Common myeloid progenitor, CD34-positive (primary cell): ENCODE measurements around the gene HYAL2.

Experiments used
- CTCF ChIA-PET: fragments of 350-600 bp; sonication (Branson Sonifier 250); formaldehyde crosslinking; loops from one replicate; lab custom pipeline; 2021; ENCODE audit warnings: antibody characterized with exemption; lab: Charles Lee
- POLR2A ChIA-PET: fragments of 350-600 bp; sonication (Branson Sonifier 250); formaldehyde crosslinking; loops from one replicate; lab custom pipeline; 2021; ENCODE audit warnings: antibody characterized with exemption; lab: Charles Lee
- DNase-seq, 3 donors: peaks; one replicate each; pipeline versions ENCODE4 v3.0.0 to v3.0.0-alpha.2; 2013
- H3K27ac ChIP-seq, 2 experiments: 1 replicate in 1 of 2; 2 replicates in 1 of 2; pipeline ENCODE4 v1.7.0; 2013; ENCODE audit warnings: inconsistent platforms in 2 of 2, low read length in 2 of 2, mild to moderate bottlenecking in 2 of 2, low read depth in 1 of 2, moderate library complexity in 1 of 2; ENCODE audit not compliant: severe bottlenecking in 2 of 2, insufficient read depth in 1 of 2, poor library complexity in 1 of 2
- H3K27me3 ChIP-seq, 5 experiments: replicated peaks in 2 of 5; 1 replicate in 3 of 5; 2 replicates in 2 of 5; pipeline versions ENCODE4 v1.6.1 to v1.7.0; 2013; ENCODE audit warnings: low read length in 4 of 5, mild to moderate bottlenecking in 2 of 5, moderate library complexity in 2 of 5, inconsistent platforms in 1 of 5; ENCODE audit not compliant: insufficient read depth in 5 of 5, control insufficient read depth in 4 of 5
- H3K36me3 ChIP-seq, 4 experiments: 1 replicate in 2 of 4; 2 replicates in 2 of 4; pipeline versions ENCODE4 v1.6.1 to v1.7.0; 2013; ENCODE audit warnings: low read length in 3 of 4, control low read depth in 1 of 4, mild to moderate bottlenecking in 1 of 4; ENCODE audit not compliant: control insufficient read depth in 4 of 4, insufficient read depth in 4 of 4
- H3K4me1 ChIP-seq, 4 experiments: 1 replicate in 3 of 4; 2 replicates in 1 of 4; pipeline versions ENCODE4 v1.6.1 to v1.7.1; 2013; ENCODE audit warnings: low read length in 3 of 4, mild to moderate bottlenecking in 3 of 4, control low read depth in 1 of 4, inconsistent platforms in 1 of 4, moderate library complexity in 1 of 4; ENCODE audit not compliant: control insufficient read depth in 4 of 4, insufficient read depth in 4 of 4; ENCODE audit errors: control extremely low read depth in 1 of 4
- H3K4me3 ChIP-seq, 7 experiments: 1 replicate in 4 of 7; 2 replicates in 3 of 7; pipeline versions ENCODE4 v1.5.1 to v1.7.0; 2013; ENCODE audit warnings: mild to moderate bottlenecking in 7 of 7, low read length in 6 of 7, moderate library complexity in 6 of 7, inconsistent platforms in 2 of 7, low read depth in 2 of 7, control low read depth in 1 of 7; ENCODE audit not compliant: insufficient read depth in 4 of 7, control insufficient read depth in 1 of 7; ENCODE audit errors: extremely low read depth in 1 of 7
- H3K9me3 ChIP-seq, 5 experiments: 1 replicate in 4 of 5; 2 replicates in 1 of 5; pipeline versions ENCODE4 v1.6.1 to v1.7.1; 2013; ENCODE audit warnings: low read length in 4 of 5, mild to moderate bottlenecking in 2 of 5, inconsistent platforms in 1 of 5, low read depth in 1 of 5, moderate library complexity in 1 of 5; ENCODE audit not compliant: control insufficient read depth in 4 of 5, insufficient read depth in 2 of 5; ENCODE audit errors: control extremely low read depth in 1 of 5
- WGBS: methylation state at CpG from one replicate; pipeline ENCODE4 v1.1.5; 2013; ENCODE audit not compliant: insufficient coverage; 5-methylcytosine and 5-hydroxymethylcytosine counted together

HYAL2 gene

DNA sequence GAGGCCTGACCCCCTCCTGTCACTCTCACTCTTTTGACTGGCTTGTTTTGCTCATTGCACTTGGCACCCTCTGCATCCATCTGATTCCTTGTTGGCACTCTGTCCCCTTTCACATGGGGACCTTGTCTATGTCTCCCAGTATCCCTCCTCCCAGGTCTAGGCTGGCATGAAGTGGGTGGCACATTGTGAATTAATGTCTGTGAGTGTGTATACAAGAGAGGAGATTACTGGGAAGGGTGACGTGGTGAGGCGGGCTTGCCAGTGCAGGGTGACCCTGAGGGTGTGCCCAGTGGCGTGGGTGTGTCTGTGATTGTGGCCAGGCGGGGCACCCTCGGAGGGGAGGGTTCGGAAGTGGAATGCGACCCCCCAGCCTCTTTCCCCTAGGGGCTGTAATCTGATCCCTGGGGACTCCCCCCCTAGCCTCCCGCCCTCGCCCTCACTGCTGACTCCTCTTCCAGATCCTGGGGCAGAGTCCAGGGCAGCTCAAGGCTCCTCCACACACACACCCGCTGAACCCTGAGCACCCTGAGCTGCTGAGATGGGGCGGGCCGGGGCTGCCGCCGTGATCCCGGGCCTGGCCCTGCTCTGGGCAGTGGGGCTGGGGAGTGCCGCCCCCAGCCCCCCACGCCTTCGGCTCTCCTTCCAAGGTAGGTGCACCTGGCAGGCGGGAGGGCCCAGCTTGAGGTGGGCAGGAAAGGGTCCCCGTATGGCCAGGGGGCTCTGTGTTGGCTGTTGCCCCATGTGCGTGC lies 53.7 kb downstream of the HYAL2 start, which contains the start of gene SEMA3B:
Gene SEMA3B, plus strand, starts transcription at position 445 of the 749 bp plus-strand sequence. Its CDS starts 94 bp downstream, at position 539.
- 91% methylated on average over 15 of the region's 21 CpGs for WGBS
- Histone ChIP-seq H3K9me3 (no peaks in the 10 kb centered on the region), H3K4me1 (peaks cover 0 to 11% (median 8%) of the 10 kb centered on the region in 4 experiments), H3K4me3 (no peak within 1 kb of the TSS), H3K27me3 (peaks cover 0 to 51% (median 9%) of the 10 kb centered on the region in 5 experiments), H3K36me3 (no peaks in the 10 kb centered on the region), H3K27ac (no peak within 1 kb of the TSS)
- POLR2A ChIA-PET: no interaction called here
- CTCF ChIA-PET: interaction anchor here (1.3 to 72.5 kb wide), 6 partner anchors 10 to 77 kb away, joined by 3 to 1875 read pairs (median 8); partner anchors contain the start of genes GNAI2, GNAT1, HYAL3 and LSMEM2
- DNase-seq: no peak

DNA sequence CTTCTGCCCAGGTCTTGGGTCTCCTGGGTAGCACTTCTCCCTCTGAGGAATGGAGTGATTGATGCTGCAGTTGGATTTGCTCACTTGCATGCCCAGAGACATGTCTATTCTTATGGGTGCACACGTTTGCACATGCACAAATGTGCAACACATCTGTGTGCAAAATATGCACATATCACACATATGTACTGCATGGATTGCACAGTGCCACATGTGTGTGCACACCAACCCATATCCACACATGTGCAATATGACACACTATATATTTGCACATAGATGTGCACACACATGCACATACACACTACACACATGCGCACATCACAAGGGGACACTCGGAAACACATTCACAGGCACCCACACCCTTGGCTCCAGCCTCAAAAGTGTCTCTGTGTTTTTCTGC lies 54.3 kb downstream of the HYAL2 start:
- Histone ChIP-seq H3K36me3 (no peaks in the 10 kb centered on the region), H3K4me1 (peaks cover 0 to 6% (median 5%) of the 10 kb centered on the region in 4 experiments), H3K4me3 (no peak overlapping the region), H3K9me3 (no peaks in the 10 kb centered on the region), H3K27ac (no peak overlapping the region), H3K27me3 (peaks cover 0 to 45% (median 5%) of the 10 kb centered on the region in 5 experiments)
- CTCF ChIA-PET: interaction anchor here (1.4 to 72.5 kb wide), 4 partner anchors 14 to 76 kb away, joined by 3 to 1875 read pairs (median 8); partner anchors contain the start of genes GNAI2 and SLC38A3
- DNase-seq: no peak
- POLR2A ChIA-PET: no interaction called here
- WGBS: 92% methylated on average over 3 of the region's 3 CpGs
